K562 (cell line): Measurements from ENCODE around the gene RDH11. TPM values are rescaled to one million over a fixed set of nuclear protein-coding genes. Genes with fewer than 3 reads are reported as not detected.

Source experiments
- ATAC-seq: fragments of 200-7000 bp; cut with Tn5 transposase; 3 replicates; pipeline ENCODE4 v1.9.1; 2020; ENCODE audit warnings: moderate library complexity
- BruUV-seq: library from RNA; stranded (reverse); fragments of 400-500 nt; replicated peaks from 2 replicates; lab custom pipeline; 2021; lab: Mats Ljungman, UMichigan
- CTCF ChIA-PET: fragments of 300-600 bp; formaldehyde crosslinking; extraction: SDS; loops from one replicate; lab custom pipeline; 2021; ENCODE audit warnings: low intra/inter-chr PET ratio; lab: Yijun Ruan, JAX
- POLR2A ChIA-PET: fragments of 300-600, 350-650 bp; sonication (Branson Sonifier 250); formaldehyde crosslinking; extraction: SDS; loops from one replicate; lab custom pipeline; 2021; ENCODE audit warnings: antibody characterized with exemption, inconsistent platforms; lab: Yijun Ruan, JAX
- DNase-seq, 4 experiments: peaks; one replicate each; pipeline versions ENCODE4 v3.0.0 to v3.0.0-alpha.2; 2011 to 2018; ENCODE audit warnings: low spot score in 3 of 4, mixed read lengths in 3 of 4; ENCODE audit errors: extremely low read depth in 1 of 4
- FAIRE-seq: peaks from 2 replicates; lab custom pipeline; 2011; peaks lifted over from hg19 to GRCh38; lab: Jason Lieb, UNC
- H2AFZ ChIP-seq: 2 replicates; pipeline ENCODE4 v1.6.0; 2011; ENCODE audit warnings: low read depth, low read length, control low read depth, inconsistent platforms
- H3K27ac ChIP-seq: fragments of 200-600 bp; 3 replicates; pipeline ENCODE4 v1.8.0; 2011; ENCODE audit warnings: low read depth, mild to moderate bottlenecking, control low read depth, inconsistent platforms, low read length, moderate library complexity, mixed read lengths; ENCODE audit errors: extremely low read depth
- H3K27me3 ChIP-seq, 2 experiments: fragments of 300-600 bp in 1 of 2; 2 replicates in 1 of 2; 3 replicates in 1 of 2; pipeline versions ENCODE4 v1.6.0 to v1.8.0; 2011; ENCODE audit warnings: inconsistent platforms in 2 of 2, low read length in 2 of 2, mild to moderate bottlenecking in 1 of 2, mixed read lengths in 1 of 2, moderate library complexity in 1 of 2; ENCODE audit not compliant: control insufficient read depth in 2 of 2, insufficient read depth in 2 of 2
- H3K36me3 ChIP-seq: fragments of 300-600 bp; 3 replicates; pipeline ENCODE4 v1.8.0; 2011; ENCODE audit warnings: mild to moderate bottlenecking, low read length, inconsistent platforms; ENCODE audit not compliant: control insufficient read depth, insufficient read depth
- H3K4me1 ChIP-seq, 2 experiments: fragments of 200-600 bp in 1 of 2; replicated peaks in 1 of 2; 2 replicates in 1 of 2; 3 replicates in 1 of 2; pipeline versions ENCODE4 v1.5.1 to v1.8.0; 2011; ENCODE audit warnings: inconsistent platforms in 2 of 2, low read length in 2 of 2, mild to moderate bottlenecking in 1 of 2, mixed read lengths in 1 of 2, moderate library complexity in 1 of 2; ENCODE audit not compliant: control insufficient read depth in 2 of 2, insufficient read depth in 2 of 2
- H3K4me2 ChIP-seq: 2 replicates; pipeline ENCODE4 v1.6.1; 2011; ENCODE audit warnings: low read length, control low read depth, inconsistent platforms, mixed read lengths; ENCODE audit not compliant: insufficient read depth
- H3K4me3 ChIP-seq: fragments of 200-600 bp; sonication (generic), shearing (Covaris generic); 2 replicates; pipeline ENCODE4 v1.5.1; 2016; ENCODE audit warnings: control low read depth, inconsistent platforms
- H3K79me2 ChIP-seq: fragments of 200-600 bp; 3 replicates; pipeline ENCODE4 v1.8.0; 2011; ENCODE audit warnings: low read length, inconsistent platforms; ENCODE audit not compliant: control insufficient read depth, insufficient read depth
- H3K9ac ChIP-seq, 2 experiments: 2 replicates each; pipeline versions ENCODE4 v1.6.0 to v1.6.1; 2011; ENCODE audit warnings: low read depth in 2 of 2, low read length in 2 of 2, control low read depth in 1 of 2, inconsistent platforms in 1 of 2, mild to moderate bottlenecking in 1 of 2, mixed read lengths in 1 of 2; ENCODE audit not compliant: insufficient read depth in 1 of 2
- H3K9me1 ChIP-seq: one replicate; pipeline ENCODE4 v1.6.0; 2011; ENCODE audit warnings: inconsistent platforms, mild to moderate bottlenecking, low read length, moderate library complexity; ENCODE audit not compliant: control insufficient read depth, insufficient read depth
- H3K9me3 ChIP-seq: replicated peaks from 2 replicates; pipeline ENCODE4 v1.5.1; 2011; ENCODE audit warnings: low read depth, low read length, inconsistent platforms; ENCODE audit not compliant: control insufficient read depth, insufficient read depth
- H4K20me1 ChIP-seq: replicated peaks from 2 replicates; pipeline ENCODE4 v1.6.1; 2011; ENCODE audit warnings: low read length, inconsistent platforms, mixed read lengths; ENCODE audit not compliant: control insufficient read depth, insufficient read depth
- ARID3A ChIP-seq: IDR thresholded peaks from 2 replicates; pipeline ENCODE4 v1.6.1; 2012; ENCODE audit warnings: low read depth, low read length, improper control_type of control experiment, borderline replicate concordance
- ETV1 ChIP-seq: fragments of 450-650 bp; conservative IDR thresholded peaks from 2 replicates; pipeline ENCODE4 v1.6.1; 2016; ENCODE audit warnings: missing genetic modification characterization, control low read depth, low read depth, missing compliant biosample characterization
- FIP1L1 ChIP-seq: fragments of 200-400 bp; formaldehyde crosslinking; IDR thresholded peaks from 2 replicates; pipeline ENCODE4 v1.6.1; 2018; ENCODE audit warnings: mild to moderate bottlenecking, low read depth, low read length; ENCODE audit not compliant: poor library complexity, severe bottlenecking
- PREB ChIP-seq: sonication (generic); formaldehyde crosslinking; IDR thresholded peaks from 2 replicates; pipeline ENCODE4 v1.8.1; 2023; ENCODE audit warnings: mild to moderate bottlenecking, missing genetic modification reagents
- PRMT5 ChIP-seq: sonication (generic); formaldehyde crosslinking; IDR thresholded peaks from 2 replicates; pipeline ENCODE4 v1.5.0; 2020; ENCODE audit warnings: missing genetic modification reagents
- RNF2 ChIP-seq: sonication (generic); IDR thresholded peaks from 2 replicates; pipeline ENCODE4 v1.6.1; 2016
- SPI1 ChIP-seq: IDR thresholded peaks from 2 replicates; pipeline ENCODE4 v1.6.1; 2011; ENCODE audit warnings: low read depth, low read length, control low read depth, borderline replicate concordance
- SRSF3 ChIP-seq: fragments of 200-400 bp; formaldehyde crosslinking; IDR thresholded peaks from 2 replicates; pipeline ENCODE4 v1.6.1; 2016; ENCODE audit warnings: mild to moderate bottlenecking, low read length, moderate library complexity; ENCODE audit not compliant: insufficient read depth
- ZBTB33 ChIP-seq: sonication (generic); formaldehyde crosslinking; IDR thresholded peaks from 2 replicates; pipeline ENCODE4 v1.8.1; 2023; ENCODE audit warnings: mild to moderate bottlenecking, missing genetic modification reagents
- ZFP36 ChIP-seq: fragments of 150-350 bp; IDR thresholded peaks from 2 replicates; pipeline ENCODE4 v1.6.1; 2018; ENCODE audit warnings: low read length, low read depth; ENCODE audit not compliant: partially characterized antibody
- ZNF655 ChIP-seq: fragments of 250-450 bp; sonication (Bioruptor Pico); IDR thresholded peaks from 2 replicates; pipeline ENCODE4 v1.5.0; 2021
- ZNF696 ChIP-seq: fragments of 250-450 bp; sonication (Bioruptor Pico); conservative IDR thresholded peaks from 2 replicates; pipeline ENCODE4 v1.4.0; 2020; ENCODE audit warnings: mild to moderate bottlenecking, moderate library complexity
- ZNF785 ChIP-seq: fragments of 250-450 bp; sonication (Bioruptor Pico); IDR thresholded peaks from 2 replicates; pipeline ENCODE4 v1.4.0; 2020; ENCODE audit warnings: mild to moderate bottlenecking
- WGBS: fragments of 100-300 bp; shearing (Covaris generic); methylation state at CpG from one replicate; pipeline ENCODE4 v1.1.6; 2016; ENCODE audit warnings: low coverage, mixed read lengths; ENCODE audit not compliant: insufficient coverage; ENCODE audit errors: missing lambda C conversion rate; 5-methylcytosine and 5-hydroxymethylcytosine counted together
- in situ Hi-C: fragments of 300-500 bp; cut with MboI; formaldehyde crosslinking; loops from 4 replicates; pipeline ENCODE4 v1.15.0; 2018; ENCODE audit warnings: inconsistent platforms, mixed read lengths
- intact Hi-C: fragments of 100-400 bp; cut with micrococcal nuclease; formaldehyde crosslinking; loops from 2 replicates; pipeline ENCODE4 v1.14.2; 2022
- polyA plus RNA-seq, 8 experiments: library from polyadenylated mRNA; depleted of rRNA in 4 of 8; stranded (reverse) in 5 of 8; unstranded in 3 of 8; fragments of >200 nt; fragmentation: Nextera tagmentation in 2 of 8; fragmentation: Illumina TruSeq in 1 of 8; extraction: Ambion mirVana in 2 of 8; extraction: Trizol in 1 of 8; gene quantifications; 2 replicates each; pipeline versions ENCODE4 v1.2.1 to v1.2.3, GENCODE V29; 2011 to 2014; ENCODE audit warnings: inconsistent platforms in 1 of 8, missing spikeins in 1 of 8
- total RNA-seq, 7 experiments: library from RNA; depleted of rRNA in 6 of 7; stranded (reverse); fragments of >200 nt in 6 of 7; fragmentation: Illumina TruSeq in 2 of 7; extraction: Trizol in 2 of 7; gene quantifications; 2 replicates each; pipeline versions ENCODE4 v1.2.1 to v1.2.3, GENCODE V29; 2011 to 2021; ENCODE audit warnings: low replicate concordance in 1 of 7

Gene RDH11
- total and polyA plus RNA-seq, 9 of the 15 experiments (the other 6 are each of a cell fraction or from before 2014, with no cell fraction given), result 50.6 to 172 (median 70.5) TPM

- no peak overlapping the region for H3K4me2 ChIP-seq
- FAIRE-seq, result no peak
- intact Hi-C loops, result no loop called here
These were observed 14.6 kb upstream of the RDH11 start for GRCh38 chr14:67710209-67710608.

More at GRCh38 chr14:67710209-67710608, 14.6 kb upstream of the RDH11 start:
- H3K27ac ChIP-seq, result no peak overlapping the region
- H3K4me3 ChIP-seq, result no peak overlapping the region
- in situ Hi-C loops, result no loop called here
- no peaks in the 10 kb centered on the region for H3K27me3 ChIP-seq
- H3K9me3 ChIP-seq, result no peaks in the 10 kb centered on the region
- ATAC-seq (no peak), DNase-seq (peak in 1 of 4 experiments; percentile 35)
- 57% methylated on average over 2 of the region's 2 CpGs for WGBS
- CTCF ChIA-PET, result no interaction called here
- no peaks in the 10 kb centered on the region for H3K36me3 ChIP-seq
- no peaks in the 10 kb centered on the region for H3K9me1 ChIP-seq
- H3K79me2 ChIP-seq, result no peaks in the 10 kb centered on the region
- no TSS peak for BruUV-seq
- H4K20me1 ChIP-seq, result no peaks in the 10 kb centered on the region
- H3K4me1 ChIP-seq, result peaks cover under 1% of the 10 kb centered on the region in 2 experiments; a peak in 3 of 5 replicates
- TF ChIP-seq ETV1 (tag) (no peak), ARID3A (no peak), SPI1 (no peak), SRSF3 (no peak), ZNF655 (CRISPR knock-in tag) (no peak), FIP1L1 (no peak), ZFP36 (peak; percentile 84), RNF2 (no peak), PRMT5 (CRISPR knock-in tag) (no peak), PREB (CRISPR knock-in tag) (no peak), ZBTB33 (CRISPR knock-in tag) (0 out of 2 replicates have a peak, but pooled peaks have one; percentile 18), ZNF696 (CRISPR knock-in tag) (no peak), ZNF785 (CRISPR knock-in tag) (no peak)
- H3K9ac ChIP-seq, result no peak overlapping the region
- H2AFZ ChIP-seq, result 0 out of 2 replicates have a peak overlapping the region, but pooled peaks have one; percentile 45
- POLR2A ChIA-PET, result no interaction called here
